Left renal cortex interstitium (tissue), 4 donors: ENCODE results near the gene KCNH6. TPM values are rescaled to one million over a fixed set of nuclear protein-coding genes. Genes with fewer than 3 reads are reported as not detected.

Experiments used
- DNase-seq, 4 donors: peaks; one replicate each; pipeline ENCODE4 v3.0.0-alpha.2; 2013; ENCODE audit warnings: low read depth in 4 of 4, low spot score in 2 of 4, missing footprints in 1 of 4
- polyA plus RNA-seq, 4 donors: library from polyadenylated mRNA; unstranded; fragments of 120-200 nt; gene quantifications; one replicate each; pipeline ENCODE4 v1.2.1, GENCODE V29; 2013; ENCODE audit not compliant: insufficient read length in 4 of 4

The KCNH6 gene
- polyA plus RNA-seq, 4 donors = 1.4 to 2.7 (median 1.8) TPM

GRCh38 chr17:63547083-63547523 is 23.9 kb downstream of the KCNH6 start:
- DNase-seq = no peak

GRCh38 chr17:63549289-63549945 is 26.3 kb downstream of the KCNH6 start:
- no peak for DNase-seq

- DNase-seq = peak; percentile 99 to 100 (median 100)
Measured at GRCh38 chr17:63549946-63550816, 27.0 kb downstream of the KCNH6 start, which contains the start of gene DCAF7. DCAF7 (plus strand) TSS chr17:63550477; CDS start chr17:63550678, 201 bp downstream.

- peak in 1 of 4 donors; percentile 27 for DNase-seq
Measured at GRCh38 chr17:63550817-63551639, 27.9 kb downstream of the KCNH6 start.

- no peak for DNase-seq
Measured at GRCh38 chr17:63552211-63552610, 29.1 kb downstream of the KCNH6 start.

- DNase-seq = no peak
Measured at GRCh38 chr17:63555500-63556156, 32.5 kb downstream of the KCNH6 start.

GRCh38 chr17:63557416-63557815 is 34.3 kb downstream of the KCNH6 start:
- no peak for DNase-seq

- no peak for DNase-seq
Measured at GRCh38 chr17:63558441-63558840, 35.3 kb downstream of the KCNH6 start.

GRCh38 chr17:63561819-63562218 is 38.7 kb downstream of the KCNH6 start:
- no peak for DNase-seq

GRCh38 chr17:63563339-63563738 is 40.2 kb downstream of the KCNH6 start:
- DNase-seq = no peak

GRCh38 chr17:63564562-63564961 is 41.4 kb downstream of the KCNH6 start:
- no peak for DNase-seq

GRCh38 chr17:63567229-63567628 is 44.1 kb downstream of the KCNH6 start:
- no peak for DNase-seq

- no peak for DNase-seq
Measured at GRCh38 chr17:63568563-63568962, 45.4 kb downstream of the KCNH6 start.

GRCh38 chr17:63571632-63572310 is 48.6 kb downstream of the KCNH6 start:
- DNase-seq = no peak

GRCh38 chr17:63573634-63574033 is 50.5 kb downstream of the KCNH6 start:
- DNase-seq = no peak

- DNase-seq = no peak
Measured at GRCh38 chr17:63578027-63578768, 55.0 kb downstream of the KCNH6 start.

- no peak for DNase-seq
Measured at GRCh38 chr17:63578769-63579111, 55.6 kb downstream of the KCNH6 start.

- DNase-seq = no peak
Measured at GRCh38 chr17:63579633-63580032, 56.5 kb downstream of the KCNH6 start.

- no peak for DNase-seq
Measured at GRCh38 chr17:63587770-63588169, 64.6 kb downstream of the KCNH6 start.
